Small intestine (tissue), 7 donors: ENCODE measurements around the gene MUC6. TPM values are rescaled to one million over a fixed set of nuclear protein-coding genes. Genes with fewer than 3 reads are reported as not detected.

Experiments
- DNase-seq, 2 donors: peaks; one replicate each; pipeline versions ENCODE4 v3.0.0 to v3.0.0-alpha.2; 2013
- FAIRE-seq: peaks from 2 replicates; lab custom pipeline; 2012; peaks lifted over from hg19 to GRCh38; lab: Jason Lieb, UNC
- H3K27ac ChIP-seq, 3 donors: one replicate each; pipeline ENCODE4 v1.5.1; 2013; ENCODE audit warnings: low read length in 2 of 3, mild to moderate bottlenecking in 2 of 3, control low read depth in 1 of 3, inconsistent platforms in 1 of 3, low read depth in 1 of 3, moderate library complexity in 1 of 3
- H3K27me3 ChIP-seq, 3 donors: one replicate each; pipeline ENCODE4 v1.6.1; 2013; ENCODE audit warnings: low read length in 3 of 3, inconsistent platforms in 1 of 3; ENCODE audit not compliant: control insufficient read depth in 3 of 3, insufficient read depth in 3 of 3
- H3K36me3 ChIP-seq, 3 donors: one replicate each; pipeline ENCODE4 v1.6.1; 2013; ENCODE audit warnings: low read length in 3 of 3, inconsistent platforms in 1 of 3, low read depth in 1 of 3, mild to moderate bottlenecking in 1 of 3, moderate library complexity in 1 of 3; ENCODE audit not compliant: control insufficient read depth in 3 of 3, insufficient read depth in 2 of 3
- H3K4me1 ChIP-seq, 3 donors: one replicate each; pipeline ENCODE4 v1.6.1; 2013; ENCODE audit warnings: low read length in 2 of 3, inconsistent platforms in 1 of 3, low read depth in 1 of 3, mild to moderate bottlenecking in 1 of 3, moderate library complexity in 1 of 3; ENCODE audit not compliant: control insufficient read depth in 3 of 3, insufficient read depth in 2 of 3
- H3K4me3 ChIP-seq, 3 donors: one replicate each; pipeline ENCODE4 v1.5.1; 2013; ENCODE audit warnings: low read length in 3 of 3, control low read depth in 1 of 3, inconsistent platforms in 1 of 3, low read depth in 1 of 3, mild to moderate bottlenecking in 1 of 3, moderate library complexity in 1 of 3
- H3K9me3 ChIP-seq, 2 donors: one replicate each; pipeline ENCODE4 v1.6.1; 2013; ENCODE audit warnings: low read depth in 1 of 2, low read length in 1 of 2; ENCODE audit not compliant: control insufficient read depth in 2 of 2, insufficient read depth in 1 of 2
- WGBS, 3 donors: extraction: QIAGEN DNeasy Blood & Tissue Kit; methylation state at CpG; one replicate each; pipeline ENCODE4 v1.1.7; 2013; 5-methylcytosine and 5-hydroxymethylcytosine counted together
- polyA plus RNA-seq, 4 donors: library from polyadenylated mRNA; stranded (reverse) in 3 of 4; unstranded in 1 of 4; fragments of 200-250 nt in 3 of 4; fragments of 120-200 nt in 1 of 4; gene quantifications; one replicate each; pipeline versions ENCODE4 v1.2.1 to v1.2.3, GENCODE V29; 2013
- donor health status: healthy with polysubstance abuse.
- donor health status: control.
- donor health status: control.
- donor health status: Bipolar disorder and iron deficiency.
- donor health status: healthy.

MUC6 gene
- polyA plus RNA-seq, 4 donors: 0.09 to 0.34 (median 0.22) TPM; not detected in 1

GRCh38 chr11:1014276-1014675, 22.2 kb downstream of the MUC6 start:
- H3K36me3 ChIP-seq: peaks cover 13 to 59% (median 13%) of the 10 kb centered on the region in 3 donors
- H3K27ac ChIP-seq: no peak overlapping the region
- no peaks in the 10 kb centered on the region for H3K4me1 ChIP-seq
- DNase-seq (no peak), FAIRE-seq (no peak)
- WGBS, 3 donors: 87 to 92% (median 89%) methylated on average over 14 of the region's 14 CpGs
- no peak overlapping the region for H3K4me3 ChIP-seq
- no peaks in the 10 kb centered on the region for H3K27me3 ChIP-seq
- H3K9me3 ChIP-seq: peaks cover 0 to 3% of the 10 kb centered on the region in 2 donors

GRCh38 chr11:1013631-1013935, 22.9 kb downstream of the MUC6 start:
- H3K4me1 ChIP-seq: no peaks in the 10 kb centered on the region
- DNase-seq (no peak), FAIRE-seq (no peak)
- H3K36me3 ChIP-seq: peaks cover 16 to 66% (median 18%) of the 10 kb centered on the region in 3 donors
- H3K27ac ChIP-seq: no peak overlapping the region
- WGBS, 3 donors: 89 to 94% (median 91%) methylated on average over 10 to 12 of the region's 12 CpGs
- no peaks in the 10 kb centered on the region for H3K27me3 ChIP-seq
- no peak overlapping the region for H3K4me3 ChIP-seq
- H3K9me3 ChIP-seq: peaks cover 0 to 3% of the 10 kb centered on the region in 2 donors

- Histone ChIP-seq H3K4me3 (no peak overlapping the region), H3K36me3 (peaks cover 20 to 71% (median 22%) of the 10 kb centered on the region in 3 donors), H3K4me1 (no peaks in the 10 kb centered on the region), H3K27ac (no peak overlapping the region), H3K27me3 (no peaks in the 10 kb centered on the region), H3K9me3 (peaks cover 0 to 3% of the 10 kb centered on the region in 2 donors)
- DNase-seq (no peak), FAIRE-seq (no peak)
- 85 to 88% (median 86%) methylated on average over 24 to 28 of the region's 28 CpGs for WGBS, 3 donors
Observed at GRCh38 chr11:1012740-1013630, 23.5 kb downstream of the MUC6 start.

GRCh38 chr11:1012291-1012690, 24.2 kb downstream of the MUC6 start:
- FAIRE-seq (no peak), DNase-seq (no peak)
- no peak overlapping the region for H3K27ac ChIP-seq
- no peak overlapping the region for H3K4me3 ChIP-seq
- H3K4me1 ChIP-seq: no peaks in the 10 kb centered on the region
- no peaks in the 10 kb centered on the region for H3K27me3 ChIP-seq
- H3K36me3 ChIP-seq: peaks cover 24 to 77% (median 29%) of the 10 kb centered on the region in 3 donors
- peaks cover 0 to 3% of the 10 kb centered on the region in 2 donors for H3K9me3 ChIP-seq
- WGBS, 3 donors: 86 to 96% (median 91%) methylated on average over 14 to 17 of the region's 17 CpGs

- DNase-seq: no peak
- FAIRE-seq: no peak
- Histone ChIP-seq H3K27me3 (no peaks in the 10 kb centered on the region), H3K4me3 (no peak overlapping the region), H3K27ac (no peak overlapping the region), H3K4me1 (no peaks in the 10 kb centered on the region), H3K9me3 (no peaks in the 10 kb centered on the region), H3K36me3 (peaks cover 28 to 82% (median 30%) of the 10 kb centered on the region in 3 donors)
- 82 to 87% (median 83%) methylated on average over 17 of the region's 17 CpGs for WGBS, 3 donors
Observed at GRCh38 chr11:1011320-1011698, 25.2 kb downstream of the MUC6 start.

GRCh38 chr11:1010551-1011319, 25.8 kb downstream of the MUC6 start:
- DNase-seq (no peak), FAIRE-seq (no peak)
- WGBS, 3 donors: 91 to 93% (median 92%) methylated on average over 35 of the region's 35 CpGs
- Histone ChIP-seq H3K9me3 (no peaks in the 10 kb centered on the region), H3K4me1 (no peaks in the 10 kb centered on the region), H3K4me3 (no peak overlapping the region), H3K27ac (no peak overlapping the region), H3K27me3 (no peaks in the 10 kb centered on the region), H3K36me3 (peaks cover 28 to 87% (median 30%) of the 10 kb centered on the region in 3 donors)

GRCh38 chr11:1009991-1010390, 26.5 kb downstream of the MUC6 start:
- Histone ChIP-seq H3K27ac (no peak overlapping the region), H3K36me3 (peaks cover 28 to 92% (median 33%) of the 10 kb centered on the region in 3 donors), H3K27me3 (no peaks in the 10 kb centered on the region), H3K4me1 (no peaks in the 10 kb centered on the region), H3K4me3 (no peak overlapping the region), H3K9me3 (no peaks in the 10 kb centered on the region)
- 92 to 97% (median 95%) methylated on average over 17 of the region's 17 CpGs for WGBS, 3 donors
- no peak for DNase-seq
- no peak for FAIRE-seq

- H3K9me3 ChIP-seq: no peaks in the 10 kb centered on the region
- FAIRE-seq (no peak), DNase-seq (no peak)
- no peak overlapping the region for H3K4me3 ChIP-seq
- H3K4me1 ChIP-seq: no peaks in the 10 kb centered on the region
- 94 to 97% (median 95%) methylated on average over 31 to 33 of the region's 33 CpGs for WGBS, 3 donors
- peaks cover 28 to 92% (median 33%) of the 10 kb centered on the region in 3 donors for H3K36me3 ChIP-seq
- H3K27ac ChIP-seq: no peak overlapping the region
- no peaks in the 10 kb centered on the region for H3K27me3 ChIP-seq
Observed at GRCh38 chr11:1009371-1009770, 27.1 kb downstream of the MUC6 start.
